ENCODE measurements around the gene SERPINA12. TPM values are rescaled to one million over a fixed set of nuclear protein-coding genes. Genes with fewer than 3 reads are reported as not detected.

SERPINA12 gene
- total RNA-seq, 1 donor from 2014 or later, result not detected

DNA sequence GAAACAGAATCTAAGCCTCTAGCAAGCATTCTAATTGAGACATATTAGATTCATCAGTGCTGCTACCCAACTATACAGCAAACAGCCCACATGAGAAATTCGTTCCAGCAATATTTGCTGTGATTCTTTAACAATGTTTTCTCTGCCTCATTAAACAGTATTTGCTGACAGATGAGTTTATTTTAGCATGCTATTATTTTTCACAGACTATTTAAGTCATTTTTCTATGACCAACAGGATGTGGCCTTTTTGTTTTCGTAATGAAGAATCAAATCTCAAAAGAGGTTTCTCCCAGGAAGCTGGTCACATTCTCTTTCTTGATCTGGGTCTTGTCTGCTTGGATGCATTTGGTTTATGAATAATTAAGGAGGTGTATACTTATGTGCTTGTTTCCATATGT lies 23.2 kb upstream of the SERPINA12 start:
- DNase-seq (ENCODE audit: low read depth), result no peak
- Histone ChIP-seq H3K36me3 (ENCODE audit: control insufficient read depth, insufficient read depth, low read length) (no peaks in the 10 kb centered on the region), H3K27me3 (ENCODE audit: control insufficient read depth, insufficient read depth, low read length) (no peaks in the 10 kb centered on the region), H3K4me3 (ENCODE audit: low read depth, low read length) (no peak overlapping the region)
- TF ChIP-seq CTCF (IDR thresholded peaks at IDR 0.05; ENCODE audit: insufficient read depth, low read length, poor library complexity, severe bottlenecking), result no peak

- TF ChIP-seq CTCF (IDR thresholded peaks at IDR 0.05; ENCODE audit: insufficient read depth, low read length, poor library complexity, severe bottlenecking), result no peak
- Histone ChIP-seq H3K27me3 (ENCODE audit: control insufficient read depth, insufficient read depth, low read length) (no peaks in the 10 kb centered on the region), H3K4me3 (ENCODE audit: low read depth, low read length) (no peak overlapping the region), H3K36me3 (ENCODE audit: control insufficient read depth, insufficient read depth, low read length) (no peaks in the 10 kb centered on the region)
- no peak for DNase-seq (ENCODE audit: low read depth)
These were observed 21.9 kb upstream of the SERPINA12 start for GRCh38 chr14:94531187-94531586.

DNA sequence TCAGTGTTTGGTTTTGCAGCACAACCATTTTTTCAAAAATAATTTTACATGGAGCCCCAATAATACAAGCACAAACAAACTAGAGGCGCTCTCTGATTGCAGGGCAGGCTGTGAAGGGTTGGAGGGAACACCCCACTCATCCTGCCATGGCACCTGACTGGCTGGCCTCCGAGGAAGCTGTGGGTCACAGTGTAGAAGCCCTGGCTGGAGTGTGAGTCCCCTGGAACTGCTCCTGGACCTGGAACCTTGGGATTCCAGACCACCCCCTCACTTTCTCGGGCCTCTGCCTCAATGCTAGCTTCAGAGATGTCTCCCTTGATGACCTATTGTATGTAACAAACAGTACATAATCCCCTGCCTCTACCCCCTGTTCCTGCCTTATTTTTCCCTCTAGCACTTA lies 14.8 kb upstream of the SERPINA12 start:
- TF ChIP-seq CTCF (IDR thresholded peaks at IDR 0.05; ENCODE audit: insufficient read depth, low read length, poor library complexity, severe bottlenecking), result no peak
- Histone ChIP-seq H3K4me3 (ENCODE audit: low read depth, low read length) (no peak overlapping the region), H3K27me3 (ENCODE audit: control insufficient read depth, insufficient read depth, low read length) (no peaks in the 10 kb centered on the region), H3K36me3 (ENCODE audit: control insufficient read depth, insufficient read depth, low read length) (no peaks in the 10 kb centered on the region)
- DNase-seq (ENCODE audit: low read depth), result no peak

- TF ChIP-seq CTCF (IDR thresholded peaks at IDR 0.05; ENCODE audit: insufficient read depth, low read length, poor library complexity, severe bottlenecking), result no peak
- H3K27me3 ChIP-seq (ENCODE audit: control insufficient read depth, insufficient read depth, low read length), result no peaks in the 10 kb centered on the region
- H3K4me3 ChIP-seq (ENCODE audit: low read depth, low read length), result no peak overlapping the region
- no peaks in the 10 kb centered on the region for H3K36me3 ChIP-seq (ENCODE audit: control insufficient read depth, insufficient read depth, low read length)
- no peak for DNase-seq (ENCODE audit: low read depth)
These were observed 14.0 kb upstream of the SERPINA12 start for GRCh38 chr14:94523265-94523664.

DNA sequence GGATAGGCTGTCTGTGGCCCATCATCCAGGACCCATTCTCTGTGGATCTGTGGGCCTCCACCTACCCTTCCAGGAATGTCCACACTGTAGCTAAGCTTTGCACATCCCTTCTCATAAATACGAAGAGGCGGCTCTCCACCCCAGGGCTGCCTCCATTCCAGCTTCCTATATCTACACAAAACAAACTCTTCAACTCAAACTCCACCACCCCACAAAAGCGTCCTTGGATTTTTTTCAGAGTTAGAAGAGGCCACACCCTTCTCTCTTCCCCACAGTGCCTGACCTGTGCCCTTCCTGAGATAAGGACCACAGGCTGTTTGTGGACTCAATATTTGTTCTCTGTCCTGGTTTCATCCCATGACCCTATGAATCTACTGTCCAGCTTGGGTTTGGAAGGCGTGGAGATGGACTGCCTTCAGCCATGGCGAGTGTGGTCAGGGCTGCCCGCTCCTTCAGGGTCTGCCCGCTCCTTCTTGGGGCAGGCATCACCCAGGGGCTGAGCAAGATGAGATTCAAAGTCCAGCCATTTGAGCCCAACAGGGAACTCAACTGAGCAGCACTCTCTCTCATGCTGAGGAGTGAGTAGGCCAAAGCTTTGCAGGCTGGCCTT lies 13.0 kb upstream of the SERPINA12 start:
- Histone ChIP-seq H3K36me3 (ENCODE audit: control insufficient read depth, insufficient read depth, low read length) (no peaks in the 10 kb centered on the region), H3K27me3 (ENCODE audit: control insufficient read depth, insufficient read depth, low read length) (no peaks in the 10 kb centered on the region), H3K4me3 (ENCODE audit: low read depth, low read length) (no peak overlapping the region)
- DNase-seq (ENCODE audit: low read depth), result no peak
- TF ChIP-seq CTCF (IDR thresholded peaks at IDR 0.05; ENCODE audit: insufficient read depth, low read length, poor library complexity, severe bottlenecking), result no peak

Data from kidney epithelial cell (primary cell).